Mucosa of stomach (tissue), 1 donor: ENCODE measurements around the gene CCDC63.

Source experiments
- H3K27me3 ChIP-seq: one replicate; pipeline ENCODE4 v1.7.0; 2013; ENCODE audit warnings: mild to moderate bottlenecking, low read length; ENCODE audit not compliant: control insufficient read depth, insufficient read depth
- H3K36me3 ChIP-seq: one replicate; pipeline ENCODE4 v1.7.0; 2013; ENCODE audit warnings: low read length; ENCODE audit not compliant: control insufficient read depth, insufficient read depth
- H3K4me1 ChIP-seq: one replicate; pipeline ENCODE4 v1.7.0; 2013; ENCODE audit warnings: mild to moderate bottlenecking, low read length; ENCODE audit not compliant: control insufficient read depth, insufficient read depth
- H3K4me3 ChIP-seq: one replicate; pipeline ENCODE4 v1.7.0; 2013; ENCODE audit warnings: low read length
- H3K9ac ChIP-seq: one replicate; pipeline ENCODE4 v1.7.0; 2013; ENCODE audit warnings: mild to moderate bottlenecking, low read length, moderate library complexity
- H3K9me3 ChIP-seq: one replicate; pipeline ENCODE4 v1.7.0; 2013; ENCODE audit warnings: mild to moderate bottlenecking, low read length, moderate library complexity; ENCODE audit not compliant: control insufficient read depth
- donor health status: Pancreatic carcinoma.

CCDC63 gene

DNA sequence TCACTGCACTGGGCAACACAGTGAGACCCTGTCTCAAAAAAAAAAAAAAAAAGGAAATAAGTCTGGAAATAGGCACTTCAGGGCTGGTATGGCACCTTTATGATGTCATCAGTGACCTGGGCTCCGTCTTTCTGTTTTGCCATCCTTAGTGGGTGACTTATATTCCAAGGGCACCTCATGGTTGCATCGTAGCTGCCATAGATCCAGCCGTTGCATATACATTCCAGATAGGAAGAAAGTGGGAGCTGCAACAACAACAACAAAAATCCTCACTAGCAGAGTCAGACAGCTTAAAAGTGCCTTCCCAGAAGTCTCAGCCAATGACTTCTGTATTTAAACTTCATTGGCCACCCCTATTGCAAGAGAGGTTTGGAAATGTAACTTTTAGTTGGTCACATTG lies 47.2 kb downstream of the CCDC63 start:
- Histone ChIP-seq H3K9me3 (no peaks in the 10 kb centered on the region), H3K4me3 (no peak overlapping the region), H3K9ac (no peak overlapping the region), H3K4me1 (no peaks in the 10 kb centered on the region), H3K36me3 (no peaks in the 10 kb centered on the region), H3K27me3 (peaks cover 6% of the 10 kb centered on the region)

DNA sequence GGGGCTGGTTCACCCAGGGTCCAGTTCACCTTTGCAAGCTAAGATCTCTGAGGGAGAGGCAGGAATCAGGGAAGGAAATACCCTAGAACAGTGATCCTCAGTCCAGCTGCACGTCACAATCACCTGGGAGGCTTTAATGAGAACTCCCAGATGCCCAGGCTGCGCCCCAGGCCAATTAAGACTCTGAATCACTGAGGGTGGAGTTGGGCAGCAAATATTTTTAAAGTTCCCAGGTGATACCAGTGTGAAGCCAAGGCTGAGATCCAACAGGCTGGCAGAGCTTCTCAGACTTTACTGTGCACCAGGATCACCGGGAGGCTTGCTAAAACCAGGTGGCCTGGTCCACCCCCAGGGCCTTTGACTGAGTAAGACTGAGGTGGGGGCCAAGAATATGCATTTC lies 49.8 kb downstream of the CCDC63 start:
- H3K4me3 ChIP-seq = no peak overlapping the region
- H3K27me3 ChIP-seq = peaks cover 6% of the 10 kb centered on the region
- no peaks in the 10 kb centered on the region for H3K36me3 ChIP-seq
- H3K9ac ChIP-seq = no peak overlapping the region
- no peaks in the 10 kb centered on the region for H3K9me3 ChIP-seq
- no peaks in the 10 kb centered on the region for H3K4me1 ChIP-seq

DNA sequence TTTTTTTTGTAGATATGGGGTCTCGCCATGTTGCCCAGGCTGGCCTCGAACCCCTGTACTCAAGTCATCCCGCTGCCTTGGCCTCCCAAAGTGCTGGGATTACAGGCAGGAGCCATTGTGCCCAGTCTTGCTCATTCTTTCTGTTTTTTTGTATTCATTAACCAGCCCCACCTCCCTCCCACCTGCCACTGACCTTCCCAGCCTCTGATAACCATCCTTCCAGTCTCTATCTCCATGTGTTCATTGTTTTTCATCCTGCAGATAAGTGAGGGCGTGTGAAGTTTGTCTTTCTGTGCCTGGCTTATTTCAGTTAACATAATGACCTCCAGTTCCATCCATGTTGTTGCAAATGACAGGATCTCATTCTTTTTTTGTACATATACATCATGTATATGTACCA lies 54.6 kb downstream of the CCDC63 start:
- Histone ChIP-seq H3K4me1 (no peaks in the 10 kb centered on the region), H3K27me3 (no peaks in the 10 kb centered on the region), H3K9me3 (no peaks in the 10 kb centered on the region), H3K4me3 (no peak overlapping the region), H3K36me3 (no peaks in the 10 kb centered on the region), H3K9ac (no peak overlapping the region)

DNA sequence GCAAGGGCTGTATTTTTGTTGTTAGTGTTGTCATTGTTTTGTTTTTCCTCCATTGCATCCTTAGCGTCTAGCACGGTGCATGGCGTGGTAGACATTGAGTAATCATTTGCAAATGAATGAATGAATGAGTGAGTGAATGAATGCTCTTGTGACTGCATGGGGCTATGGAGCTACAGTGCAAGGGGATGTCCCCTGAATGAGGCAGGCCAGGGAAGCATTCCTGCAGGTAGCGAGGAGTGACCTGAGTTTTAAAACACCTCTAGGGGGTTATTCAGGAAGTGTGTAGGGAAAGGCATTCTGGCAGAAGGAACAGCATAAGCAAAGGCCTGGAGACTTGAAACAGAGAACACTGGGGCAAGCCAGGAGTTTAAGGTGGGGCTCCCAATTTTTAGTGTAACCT lies 56.7 kb downstream of the CCDC63 start:
- Histone ChIP-seq H3K36me3 (no peaks in the 10 kb centered on the region), H3K27me3 (no peaks in the 10 kb centered on the region), H3K4me1 (no peaks in the 10 kb centered on the region), H3K9ac (no peak overlapping the region), H3K4me3 (no peak overlapping the region), H3K9me3 (no peaks in the 10 kb centered on the region)

DNA sequence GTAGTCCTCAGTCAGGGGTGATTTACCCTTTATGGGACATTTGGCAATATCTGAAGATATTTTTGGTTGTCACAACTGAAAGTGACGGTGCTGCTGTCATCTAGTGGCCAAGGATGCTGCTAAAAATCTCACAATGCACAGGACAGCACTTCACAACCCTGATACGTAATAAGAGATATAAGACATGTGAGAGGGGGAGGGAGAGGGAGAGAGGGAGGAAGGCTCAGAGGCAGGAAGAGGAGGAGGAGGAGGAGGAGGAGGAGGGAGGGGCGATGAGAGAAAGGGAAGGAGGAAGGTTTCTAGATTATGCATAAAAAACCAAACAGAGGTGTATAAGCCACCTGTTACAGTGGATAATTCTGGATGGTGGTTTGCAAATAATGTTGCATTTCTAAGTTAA lies 59.3 kb downstream of the CCDC63 start:
- Histone ChIP-seq H3K4me3 (no peak overlapping the region), H3K4me1 (no peaks in the 10 kb centered on the region), H3K9me3 (no peaks in the 10 kb centered on the region), H3K9ac (no peak overlapping the region), H3K36me3 (no peaks in the 10 kb centered on the region), H3K27me3 (no peaks in the 10 kb centered on the region)

DNA sequence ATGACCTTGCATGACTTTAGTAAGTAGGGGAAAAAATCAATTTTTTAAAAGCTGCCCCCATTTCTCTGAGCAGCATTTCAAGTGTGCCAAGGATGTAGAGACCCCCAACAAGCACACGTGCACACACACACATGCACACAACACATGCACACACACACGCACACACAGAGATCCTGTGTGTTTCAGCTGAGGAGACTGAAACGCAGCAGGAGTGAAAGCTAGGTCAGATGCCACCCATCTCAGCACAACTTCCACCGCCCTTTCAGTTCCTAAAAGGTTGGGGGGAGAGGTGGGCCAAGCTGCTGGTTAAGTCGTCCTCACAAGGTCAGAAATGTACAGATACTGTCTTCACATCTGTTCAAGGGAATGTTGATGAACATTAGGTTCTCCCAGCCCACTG lies 59.7 kb downstream of the CCDC63 start:
- Histone ChIP-seq H3K36me3 (no peaks in the 10 kb centered on the region), H3K9ac (no peak overlapping the region), H3K9me3 (no peaks in the 10 kb centered on the region), H3K4me1 (no peaks in the 10 kb centered on the region), H3K27me3 (no peaks in the 10 kb centered on the region), H3K4me3 (no peak overlapping the region)

DNA sequence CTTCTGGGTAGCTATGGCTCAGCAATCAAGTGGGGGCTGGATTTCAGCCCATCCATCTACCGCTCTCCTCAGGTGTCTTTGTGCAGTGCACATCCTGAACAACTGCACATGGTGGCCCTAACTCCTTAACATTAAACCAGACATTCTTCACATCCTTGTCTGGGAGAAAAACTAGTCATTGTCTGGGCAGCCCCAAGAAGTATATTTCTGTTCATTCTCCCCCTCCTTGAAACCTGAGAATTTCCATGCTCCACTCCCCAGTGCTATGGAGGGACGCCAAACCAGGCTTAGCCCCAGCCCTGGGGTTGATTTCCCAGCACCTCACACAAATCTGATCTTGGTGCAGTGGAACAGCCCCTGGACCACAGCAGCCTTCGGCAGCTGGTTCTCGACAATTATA lies 60.2 kb downstream of the CCDC63 start:
- no peaks in the 10 kb centered on the region for H3K36me3 ChIP-seq
- no peaks in the 10 kb centered on the region for H3K9me3 ChIP-seq
- H3K4me1 ChIP-seq = no peaks in the 10 kb centered on the region
- no peaks in the 10 kb centered on the region for H3K27me3 ChIP-seq
- H3K9ac ChIP-seq = no peak overlapping the region
- H3K4me3 ChIP-seq = no peak overlapping the region

DNA sequence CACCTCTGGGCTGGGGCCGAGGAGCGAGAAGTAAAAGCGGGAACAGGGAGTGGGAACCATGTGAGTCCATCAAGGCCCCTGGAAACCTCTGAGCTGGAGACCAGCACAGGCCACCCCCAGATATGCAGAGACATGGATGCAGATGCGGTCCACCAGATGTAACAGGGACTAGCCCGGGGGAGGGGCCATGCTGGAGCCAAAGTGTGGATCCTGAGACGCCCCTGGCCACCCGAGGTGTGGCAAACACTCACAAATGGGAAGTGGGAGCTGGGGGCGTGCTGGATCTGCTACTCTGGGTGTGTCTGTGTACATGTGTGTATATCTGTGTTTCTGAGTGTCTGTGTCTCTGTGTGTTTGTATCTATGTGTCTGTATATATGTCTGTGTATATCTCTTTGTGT lies 60.8 kb downstream of the CCDC63 start:
- no peaks in the 10 kb centered on the region for H3K4me1 ChIP-seq
- no peaks in the 10 kb centered on the region for H3K36me3 ChIP-seq
- H3K9me3 ChIP-seq = no peaks in the 10 kb centered on the region
- no peak overlapping the region for H3K4me3 ChIP-seq
- H3K9ac ChIP-seq = no peak overlapping the region
- H3K27me3 ChIP-seq = no peaks in the 10 kb centered on the region

DNA sequence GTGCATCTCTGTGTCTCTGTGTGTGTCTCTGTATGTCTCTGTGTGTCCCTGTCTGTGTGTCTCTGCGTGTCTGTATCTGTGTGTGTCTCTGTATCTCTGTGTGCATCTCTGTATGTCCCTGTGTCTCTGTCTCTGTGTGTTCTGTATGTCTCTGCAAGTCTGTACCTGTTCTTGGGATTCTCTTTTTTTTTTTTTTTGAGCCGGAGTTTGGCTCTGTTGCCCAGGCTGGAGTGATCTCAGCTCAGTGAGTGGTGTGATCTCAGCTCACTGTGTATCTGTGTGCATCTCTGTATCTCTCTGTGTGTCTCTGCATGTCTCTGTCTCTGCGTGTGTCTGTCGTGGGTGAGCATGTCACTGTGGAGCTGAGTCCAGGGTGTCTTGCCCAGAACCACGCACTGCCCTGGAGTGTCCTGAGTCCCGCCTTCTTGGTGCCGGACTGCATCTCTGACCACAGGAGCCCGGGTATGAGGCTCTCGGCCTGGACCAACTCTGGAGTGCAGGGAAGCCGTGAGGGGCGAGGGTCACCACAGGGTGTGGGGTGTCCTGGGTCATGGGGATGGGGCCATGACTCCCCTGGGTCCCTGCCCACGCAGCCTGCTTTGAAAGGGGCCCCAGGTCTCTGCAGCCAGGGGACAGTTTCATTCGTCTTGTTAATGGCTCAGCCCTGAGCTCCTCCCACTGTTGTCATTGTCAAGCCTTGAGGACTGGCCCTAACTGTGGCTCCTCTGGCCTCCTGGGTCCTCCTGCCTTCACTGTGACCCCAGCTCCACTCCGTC lies 61.8 kb downstream of the CCDC63 start:
- Histone ChIP-seq H3K27me3 (no peaks in the 10 kb centered on the region), H3K36me3 (no peaks in the 10 kb centered on the region), H3K4me1 (no peaks in the 10 kb centered on the region), H3K9ac (no peak overlapping the region), H3K4me3 (no peak overlapping the region), H3K9me3 (no peaks in the 10 kb centered on the region)

DNA sequence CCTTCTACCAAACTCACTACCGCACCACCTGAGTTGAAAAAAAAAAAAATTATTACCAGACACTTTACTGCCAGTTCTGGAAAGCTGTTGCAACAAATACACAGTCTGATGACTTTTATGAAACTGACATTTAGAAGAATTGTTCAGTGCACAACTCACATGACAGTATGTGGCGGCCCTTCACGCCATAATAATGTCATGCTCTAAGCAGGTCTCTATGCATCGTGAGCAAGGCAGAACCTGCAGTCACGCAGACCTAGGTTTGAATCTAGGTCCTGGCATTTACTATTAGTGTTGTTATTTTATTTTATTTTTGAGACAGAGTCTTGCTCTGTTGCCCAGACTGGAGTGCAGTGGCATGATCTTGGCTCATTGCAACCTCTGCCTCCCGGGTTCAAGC lies 65.5 kb downstream of the CCDC63 start:
- H3K4me3 ChIP-seq = no peak overlapping the region
- no peaks in the 10 kb centered on the region for H3K4me1 ChIP-seq
- H3K9me3 ChIP-seq = no peaks in the 10 kb centered on the region
- no peaks in the 10 kb centered on the region for H3K36me3 ChIP-seq
- no peak overlapping the region for H3K9ac ChIP-seq
- no peaks in the 10 kb centered on the region for H3K27me3 ChIP-seq

DNA sequence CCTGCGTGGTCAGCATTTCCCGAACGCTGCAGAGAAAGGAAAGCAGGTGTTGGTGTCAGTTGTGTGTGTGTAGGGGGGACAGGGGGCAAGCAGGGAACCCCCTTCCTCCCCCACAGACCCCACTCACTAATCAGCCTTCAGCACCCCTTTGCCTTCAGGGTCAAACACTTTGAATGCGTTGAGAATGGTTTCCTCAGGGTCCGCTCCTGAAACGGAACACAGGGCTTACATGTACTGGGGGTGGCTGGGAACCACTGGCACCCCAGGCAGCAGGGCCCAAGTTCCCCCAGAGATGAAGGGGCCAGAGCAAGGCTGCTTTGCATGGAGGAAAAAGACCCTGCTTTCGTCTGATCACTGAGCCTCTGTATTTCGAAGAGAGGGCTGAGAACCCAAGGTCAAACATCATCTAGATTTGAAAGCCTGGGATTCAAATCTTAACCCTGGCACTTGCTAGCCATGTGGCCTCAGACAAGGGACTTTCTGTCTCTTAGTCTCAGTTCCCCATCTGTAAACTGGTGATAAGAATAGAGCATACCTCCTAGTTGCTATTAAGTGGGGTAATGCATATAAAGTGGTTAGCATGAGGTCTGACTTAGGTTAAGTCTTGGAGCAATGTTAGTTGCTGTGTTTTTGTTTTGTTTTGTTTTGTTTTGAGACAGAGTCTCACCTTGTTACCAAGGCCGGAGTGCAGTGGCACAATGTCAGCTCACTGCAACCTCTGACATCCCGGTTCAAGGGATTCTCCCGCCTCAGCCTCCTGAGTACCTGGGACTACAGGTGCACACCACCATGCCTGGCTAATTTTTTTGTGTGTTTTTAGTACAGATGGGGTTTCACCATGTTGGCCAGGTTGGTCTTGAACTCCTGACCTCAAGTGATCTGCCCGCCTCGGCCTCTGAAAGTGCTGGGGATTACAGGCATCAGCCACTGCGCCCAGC lies 66.6 kb downstream of the CCDC63 start:
- no peaks in the 10 kb centered on the region for H3K9me3 ChIP-seq
- H3K4me1 ChIP-seq = no peaks in the 10 kb centered on the region
- no peaks in the 10 kb centered on the region for H3K27me3 ChIP-seq
- no peak overlapping the region for H3K4me3 ChIP-seq
- H3K36me3 ChIP-seq = no peaks in the 10 kb centered on the region
- no peak overlapping the region for H3K9ac ChIP-seq

DNA sequence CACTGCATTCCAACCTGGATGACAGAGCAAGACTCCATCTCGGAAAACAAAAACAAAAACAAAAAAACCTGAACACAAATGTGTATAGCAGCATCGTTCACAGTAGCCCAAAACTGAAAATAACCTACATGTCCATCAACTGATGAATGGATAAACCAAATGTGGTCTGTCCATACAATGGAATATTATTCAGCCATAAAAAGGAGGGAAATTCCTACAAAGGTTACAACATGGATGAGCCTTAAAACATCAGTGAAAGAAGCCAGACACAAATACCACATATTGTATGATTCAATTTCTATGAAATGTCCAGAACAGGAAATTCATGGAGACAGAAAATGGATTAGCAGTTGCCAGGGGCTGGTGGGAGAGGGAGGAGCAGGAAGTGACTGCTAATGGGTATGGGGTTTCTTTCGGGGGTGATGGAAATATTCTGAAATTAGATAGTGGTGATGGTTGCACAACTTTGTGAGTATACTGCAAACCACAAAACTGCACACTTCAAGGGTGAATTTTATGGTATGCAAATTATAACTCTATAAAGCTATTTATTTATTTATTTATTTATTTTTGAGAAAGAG lies 69.6 kb downstream of the CCDC63 start:
- no peak overlapping the region for H3K4me3 ChIP-seq
- peaks cover 4% of the 10 kb centered on the region for H3K27me3 ChIP-seq

More for the DNA sequence above, 69.6 kb downstream of the CCDC63 start:
- no peaks in the 10 kb centered on the region for H3K4me1 ChIP-seq
- H3K9ac ChIP-seq = no peak overlapping the region
- H3K36me3 ChIP-seq = no peaks in the 10 kb centered on the region
- no peaks in the 10 kb centered on the region for H3K9me3 ChIP-seq
